NCI-H2081 treated with DMSO at 0.1 percent for 48 hours (cell line): ENCODE measurements around the gene TANGO6.
"Not testable (repeated sequence)": the region's sequence is repeated elsewhere in the genome, so short reads cannot be mapped to it uniquely, and the experiment has no call there.

Experiments
- DNase-seq: peaks from one replicate; lab custom pipeline; 2025; lab: John Stamatoyannopoulos, UW

Gene TANGO6

DNA sequence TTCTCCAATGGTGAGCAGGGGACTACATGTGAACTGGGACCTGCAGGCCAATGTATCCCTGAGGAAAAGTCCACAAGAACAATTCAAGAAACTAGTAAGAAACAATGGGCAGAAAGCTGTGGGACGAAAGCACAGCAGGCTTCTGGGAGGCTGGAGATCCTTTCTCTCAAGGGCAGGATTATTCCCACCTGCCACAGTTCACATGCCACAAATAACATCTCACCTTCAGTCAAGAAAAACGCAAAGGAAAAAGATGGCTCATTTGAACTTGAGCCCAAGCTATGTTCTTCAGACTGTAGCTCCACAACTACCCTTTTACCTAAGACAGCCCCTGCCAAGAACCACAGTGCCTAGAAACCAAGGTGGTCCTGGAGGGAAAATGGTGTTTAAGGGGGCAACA lies 275.1 kb downstream of the TANGO6 start:
- DNase-seq: no peak

DNA sequence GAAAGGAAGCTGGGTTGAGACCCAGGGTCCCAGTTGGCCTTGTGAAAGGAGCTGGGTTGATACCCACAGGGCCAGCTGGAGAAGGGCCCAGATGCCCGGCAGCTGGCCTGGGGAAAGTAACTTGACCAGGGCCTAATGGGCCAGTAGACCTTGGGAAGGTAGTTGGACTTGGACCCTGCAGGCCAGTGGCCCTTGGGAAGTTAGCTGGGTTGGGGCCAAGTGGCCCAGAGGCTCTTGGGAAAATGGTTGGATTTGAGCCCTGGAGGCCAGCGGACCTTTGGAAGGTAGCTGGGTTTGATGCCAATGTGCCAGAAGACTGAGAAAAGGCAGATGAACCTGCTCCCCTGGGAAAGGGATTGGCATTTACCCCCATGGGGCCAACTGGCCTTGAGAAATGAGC lies 275.7 kb downstream of the TANGO6 start:
- no peak for DNase-seq

DNA sequence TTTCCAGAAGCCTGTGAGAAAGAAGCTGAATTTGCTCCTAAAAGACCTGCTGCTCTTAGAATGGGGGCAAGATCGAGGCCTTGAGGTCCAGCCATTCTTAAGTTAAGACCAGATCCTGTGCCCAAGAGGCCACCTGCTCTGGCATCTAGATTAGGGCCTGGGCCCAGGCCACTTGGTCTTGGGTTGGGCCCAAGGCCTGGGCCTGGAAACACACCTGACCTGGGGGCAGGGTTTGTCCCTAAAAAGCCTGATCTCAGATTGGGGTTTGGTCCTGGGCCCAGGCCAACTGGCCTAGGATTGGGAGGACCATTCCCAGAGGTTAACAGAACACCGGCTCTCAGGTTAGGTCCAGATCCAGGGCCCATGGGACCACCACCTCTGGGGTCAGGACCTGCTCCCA lies 276.2 kb downstream of the TANGO6 start:
- DNase-seq: no peak

DNA sequence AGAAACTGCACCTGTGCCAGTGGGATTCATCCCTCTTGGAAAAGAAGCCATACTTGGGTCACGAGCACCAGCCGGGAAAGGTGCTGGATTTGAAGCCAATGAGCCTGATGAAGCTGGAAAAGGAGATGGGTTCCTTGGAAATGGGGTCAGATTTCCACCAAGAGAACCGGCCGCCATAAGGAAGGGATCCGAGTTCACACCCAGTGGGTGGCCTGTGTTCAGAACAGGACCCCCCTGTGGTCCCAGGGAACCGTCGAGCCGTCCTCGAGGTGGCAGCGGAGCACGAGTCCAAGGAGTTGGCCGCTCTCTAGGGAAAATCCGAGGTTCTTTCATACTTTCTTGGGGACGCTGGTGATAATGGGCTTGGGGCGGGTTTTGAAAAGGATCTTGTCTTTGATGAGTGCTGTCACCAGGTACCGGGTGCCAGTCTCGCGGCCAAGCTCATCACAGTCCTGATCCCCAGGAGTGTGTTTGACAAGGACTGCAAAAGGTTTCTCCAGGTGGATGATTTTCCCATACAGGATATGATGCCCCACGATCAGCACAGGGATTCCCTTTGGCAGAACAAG lies 276.8 kb downstream of the TANGO6 start:
- no peak for DNase-seq

GRCh38 chr16:69123910-69124309 lies 280.6 kb downstream of the TANGO6 start:
- no peak for DNase-seq

DNA sequence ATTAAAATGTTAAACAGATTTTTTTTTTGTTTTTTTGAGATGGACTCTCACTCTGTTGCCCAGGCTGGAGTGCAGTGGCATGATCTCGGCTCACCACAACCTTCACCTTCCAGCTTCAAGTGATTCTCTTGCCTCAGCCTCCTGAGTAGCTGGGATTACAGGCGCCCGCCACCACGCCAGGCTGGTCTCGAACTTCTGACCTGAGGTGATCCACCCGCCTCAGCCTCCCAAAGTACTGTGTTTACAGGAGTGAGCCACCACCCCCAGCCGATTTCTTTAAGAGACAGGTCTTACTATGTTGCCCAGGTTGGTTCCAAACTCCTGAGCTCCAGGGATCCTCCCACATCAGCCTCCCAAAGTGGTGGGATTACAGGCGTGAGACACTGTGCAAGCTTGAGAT lies 281.1 kb downstream of the TANGO6 start:
- DNase-seq: not testable (repeated sequence)

DNA sequence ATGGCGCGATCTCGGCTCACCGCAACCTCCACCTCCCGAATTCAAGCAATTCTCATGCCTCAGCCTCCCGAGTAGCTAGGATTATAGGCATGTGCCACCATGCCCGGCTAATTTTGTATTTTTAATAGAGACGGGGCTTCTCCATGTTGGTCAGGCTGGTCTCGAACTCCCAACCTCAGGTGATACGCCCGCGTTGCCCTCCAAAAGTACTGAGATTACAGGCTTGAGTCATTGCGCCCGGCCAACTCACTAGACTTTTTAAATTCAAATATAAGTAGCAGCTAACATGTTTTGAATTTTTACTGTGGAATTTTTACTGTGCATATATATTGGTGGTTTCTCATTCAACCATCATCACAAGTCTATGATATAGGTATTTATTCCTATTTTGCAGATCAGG lies 281.6 kb downstream of the TANGO6 start:
- not testable (repeated sequence) for DNase-seq

DNA sequence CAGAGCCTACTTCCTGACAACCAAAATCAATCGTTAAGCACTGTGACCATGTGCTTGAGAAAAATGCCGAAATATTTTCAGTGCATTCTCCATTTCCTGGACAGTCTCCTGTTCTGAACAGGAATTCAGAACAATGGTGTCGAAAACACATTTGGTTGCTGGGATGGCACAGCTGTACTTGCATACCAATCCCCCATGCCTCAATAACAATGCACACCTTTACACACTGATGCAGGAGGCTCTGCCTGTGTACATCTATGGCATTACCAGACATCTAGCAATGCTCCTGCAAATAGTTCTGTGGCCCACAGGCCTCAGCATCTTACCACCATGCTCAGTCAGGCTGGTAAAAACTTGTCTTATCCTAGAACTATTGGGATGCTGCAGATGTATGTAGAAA lies 282.9 kb downstream of the TANGO6 start:
- no peak for DNase-seq

GRCh38 chr16:69126801-69127200 lies 283.5 kb downstream of the TANGO6 start:
- DNase-seq: not testable (repeated sequence)

- no peak for DNase-seq
Observed at GRCh38 chr16:69127966-69128510, 284.7 kb downstream of the TANGO6 start.

GRCh38 chr16:69130461-69130860 lies 287.1 kb downstream of the TANGO6 start:
- no peak for DNase-seq

DNA sequence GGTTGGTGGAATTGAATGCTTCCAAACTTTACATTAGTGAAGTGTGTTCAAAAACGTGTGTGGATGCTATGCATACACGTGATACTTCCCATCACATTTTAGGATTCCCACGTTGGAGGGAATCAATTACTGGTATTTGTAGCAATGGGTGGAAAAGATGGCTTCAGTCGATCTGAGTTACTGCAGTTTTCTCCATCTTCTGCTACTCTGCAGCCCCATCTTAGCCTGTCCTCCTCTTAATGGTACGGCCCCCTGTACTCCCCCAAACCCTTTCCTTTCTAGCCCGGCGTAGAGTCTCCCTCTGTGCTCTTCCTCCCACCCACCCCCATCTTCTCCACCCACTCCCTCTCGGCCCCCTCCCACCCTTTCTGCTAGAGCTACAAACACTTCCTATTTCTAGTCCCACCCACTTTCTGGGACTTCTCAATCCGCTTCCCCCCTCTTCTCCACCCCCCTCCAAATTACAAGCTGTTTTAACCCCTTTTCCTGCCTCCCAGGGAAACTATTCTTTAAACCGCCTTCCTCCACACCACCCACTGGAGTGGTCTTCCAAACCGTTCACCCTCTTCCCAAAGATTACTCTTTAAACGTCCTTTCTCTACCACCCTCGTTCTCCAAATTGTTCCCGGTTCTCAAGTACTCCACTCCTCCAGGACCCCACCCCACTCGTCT lies 288.0 kb downstream of the TANGO6 start:
- no peak for DNase-seq

DNA sequence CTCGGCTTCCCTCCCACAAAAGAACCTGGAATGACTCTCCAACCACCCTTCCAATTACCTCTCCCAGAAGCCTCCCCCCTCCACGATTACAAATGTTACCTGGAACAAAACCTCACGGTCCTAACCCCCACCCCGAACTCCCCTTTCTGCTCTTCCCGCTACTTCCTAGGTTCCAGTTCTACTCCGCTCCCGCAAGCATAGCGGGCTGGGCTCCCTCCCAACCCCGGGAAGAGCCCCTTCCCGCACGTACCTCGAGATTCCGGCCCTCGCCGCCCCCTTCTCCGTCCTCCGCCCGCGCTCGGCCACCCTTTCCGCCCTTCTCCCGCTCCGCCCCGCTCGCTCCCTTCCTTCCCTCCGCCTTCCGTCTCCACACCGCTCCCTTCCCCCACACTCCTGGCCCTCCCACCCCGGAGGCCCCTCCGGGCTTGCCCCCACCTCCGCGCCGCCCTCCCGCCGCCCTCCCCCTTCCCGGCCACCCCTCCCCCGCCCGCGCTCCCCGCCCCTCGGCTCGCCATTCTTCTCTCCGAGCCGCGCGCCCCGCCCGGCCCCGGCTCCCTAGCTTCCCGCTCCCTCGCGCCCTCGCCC lies 288.6 kb downstream of the TANGO6 start:
- no peak for DNase-seq

DNA sequence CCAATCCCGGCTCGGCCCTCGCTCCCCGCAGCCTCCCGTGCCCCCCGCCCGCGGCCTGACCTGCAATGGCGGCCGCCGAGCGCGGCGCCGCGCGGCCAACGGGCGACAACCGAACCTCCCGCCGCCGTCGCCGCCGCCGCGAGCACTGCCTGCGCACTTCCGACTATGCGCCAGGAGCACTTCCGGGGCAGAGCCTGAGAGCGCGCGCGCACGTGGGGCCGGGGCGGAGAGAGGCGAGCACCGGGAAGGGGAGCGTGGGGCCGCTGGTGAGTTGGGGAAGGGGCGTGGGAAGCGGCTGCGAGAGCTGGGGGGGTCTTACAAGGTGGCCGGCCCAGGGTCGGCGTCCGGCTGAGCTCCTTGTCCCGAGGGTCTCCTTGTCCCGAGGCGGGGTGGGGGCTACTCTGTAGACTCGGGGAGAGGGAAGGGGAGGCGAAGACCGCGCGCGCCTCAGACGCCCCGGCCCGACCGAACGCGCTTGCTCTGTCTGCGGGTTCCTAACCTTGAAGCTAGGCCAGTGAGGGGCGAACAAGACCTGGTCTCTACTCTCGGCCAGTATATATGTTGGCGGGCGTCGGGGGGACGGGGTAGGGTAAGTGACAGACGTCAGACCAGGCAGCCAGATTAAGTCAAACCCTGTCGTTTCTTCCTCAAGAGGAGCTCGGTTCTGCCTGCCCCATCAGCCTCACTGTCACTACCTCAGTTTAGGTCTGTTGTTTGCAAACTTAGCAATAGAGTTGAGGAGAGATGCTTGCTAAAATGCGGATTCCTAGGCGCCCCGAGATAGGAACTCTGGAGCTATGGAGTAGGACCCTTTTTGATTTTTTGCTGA lies 289.3 kb downstream of the TANGO6 start, which contains the start of the genes CHTF8 and UTP4:
CHTF8 (minus strand) TSS at position 165 of the 829 bp plus-strand sequence. CDS start 11,130 bp downstream, outside the sequence.
UTP4 (plus strand) TSS at position 226 of the 829 bp plus-strand sequence. CDS start 811 bp downstream, outside the sequence.
- no peak for DNase-seq

DNA sequence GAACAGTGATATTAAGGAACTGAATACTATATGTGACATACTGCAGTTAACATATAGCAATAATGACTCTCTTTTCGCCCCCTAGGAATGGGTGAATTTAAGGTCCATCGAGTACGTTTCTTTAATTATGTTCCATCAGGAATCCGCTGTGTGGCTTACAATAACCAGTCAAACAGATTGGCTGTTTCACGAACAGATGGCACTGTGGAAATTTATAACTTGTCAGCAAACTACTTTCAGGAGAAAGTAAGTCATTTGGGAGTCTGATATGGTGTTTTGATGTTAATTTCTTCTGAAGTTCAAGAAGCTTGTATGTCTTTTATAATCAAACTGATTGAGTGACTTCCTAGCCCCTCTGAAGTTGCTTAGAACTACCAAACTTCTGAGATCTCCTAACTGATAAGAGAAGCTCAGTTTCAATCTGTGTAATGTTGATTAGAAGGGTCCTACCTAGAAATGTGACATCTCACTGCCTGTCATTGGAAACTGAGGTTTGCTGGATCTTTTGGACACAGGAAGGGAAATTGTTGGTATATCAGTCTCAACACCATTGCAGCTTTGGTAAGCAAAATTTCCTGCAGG lies 290.1 kb downstream of the TANGO6 start:
- DNase-seq: no peak
